Esophagus squamous epithelium (tissue), 5 donors: ENCODE data around the gene PJVK. TPM values are rescaled to one million over a fixed set of nuclear protein-coding genes. Genes with fewer than 3 reads are reported as not detected.

Experiments used
- DNase-seq: peaks from one replicate; lab custom pipeline; 2025; lab: John Stamatoyannopoulos, UW
- H3K27ac ChIP-seq, 4 donors: fragments of 200-600 bp; sonication (generic); one replicate each; pipeline ENCODE4 v1.5.1; 2016 to 2019; ENCODE audit warnings: mild to moderate bottlenecking in 1 of 4
- H3K27me3 ChIP-seq, 4 donors: fragments of 200-600 bp; sonication (generic); 1 replicate in 3 of 4; 2 replicates in 1 of 4; pipeline versions ENCODE4 v1.5.1 to v1.6.0; 2017 to 2021; ENCODE audit warnings: antibody characterized with exemption in 1 of 4
- H3K36me3 ChIP-seq, 3 donors: fragments of 200-600 bp; sonication (generic); one replicate each; pipeline ENCODE4 v1.5.1; 2016 to 2019
- H3K4me1 ChIP-seq, 3 donors: fragments of 200-600 bp; sonication (generic); one replicate each; pipeline ENCODE4 v1.5.1; 2017 to 2019
- H3K4me3 ChIP-seq, 4 donors: fragments of 200-600 bp; sonication (generic); 1 replicate in 3 of 4; 2 replicates in 1 of 4; pipeline ENCODE4 v1.5.1; 2016 to 2019; ENCODE audit warnings: mild to moderate bottlenecking in 2 of 4, moderate library complexity in 1 of 4
- H3K9me3 ChIP-seq, 3 donors: fragments of 200-600 bp; sonication (generic); one replicate each; pipeline ENCODE4 v1.5.1; 2016 to 2019
- CTCF ChIP-seq, 6 experiments: fragments of 450-650 bp in 4 of 6; fragments of 200-600 bp in 2 of 6; sonication (generic) in 2 of 6; IDR thresholded peaks; one replicate each; pipeline ENCODE4 v1.5.1; 2016 to 2019; ENCODE audit warnings: antibody characterized with exemption in 6 of 6, mild to moderate bottlenecking in 4 of 6, moderate library complexity in 4 of 6
- POLR2A ChIP-seq, 4 donors: fragments of 450-650 bp; IDR thresholded peaks; one replicate each; pipeline ENCODE4 v1.6.1; 2017; ENCODE audit warnings: antibody characterized with exemption in 4 of 4, mild to moderate bottlenecking in 4 of 4, moderate library complexity in 3 of 4
- WGBS, 2 donors: methylation state at CpG; one replicate each; pipeline ENCODE4 v1.1.5; 2018; 5-methylcytosine and 5-hydroxymethylcytosine counted together
- intact Hi-C: fragments of 100-400 bp; cut with DNase I; formaldehyde crosslinking; loops from one replicate; pipeline ENCODE4 v1.15.0; 2022
- total RNA-seq, 4 donors: library from RNA; depleted of rRNA; stranded (reverse); fragments of >200 nt; gene quantifications; one replicate each; pipeline ENCODE4 v1.1.0, GENCODE V29; 2016
- donor health status: DM: yes; HTN: yes; CAD: no.

PJVK gene
- total RNA-seq, 4 donors from 2014 or later = 0.35 to 3.4 (median 1.1) TPM; not detected in 1

- peaks cover 12 to 62% (median 39%) of the 10 kb centered on the region in 3 donors for H3K4me1 ChIP-seq
- H3K36me3 ChIP-seq = no peaks in the 10 kb centered on the region
- H3K27me3 ChIP-seq = no peaks in the 10 kb centered on the region
- intact Hi-C loops = no loop called here
- no peak for DNase-seq
- peak overlapping the region; percentile 88 to 97 (median 94) for H3K27ac ChIP-seq
- H3K4me3 ChIP-seq = peak overlapping the region; percentile 44 to 83 (median 69)
- WGBS, 2 donors = 27 to 53% methylated on average over 4 of the region's 4 CpGs
- TF ChIP-seq POLR2A (IDR thresholded peaks at IDR 0.05) = no peak
- no peak for TF ChIP-seq CTCF (IDR thresholded peaks at IDR 0.05)
- no peaks in the 10 kb centered on the region for H3K9me3 ChIP-seq
These were observed 28.1 kb downstream of the PJVK start for GRCh38 chr2:178479275-178479616.

GRCh38 chr2:178479758-178480226, 28.6 kb downstream of the PJVK start:
- Histone ChIP-seq H3K27ac (peak overlapping the region; percentile 88 to 97 (median 94)), H3K4me1 (peaks cover 12 to 64% (median 43%) of the 10 kb centered on the region in 3 donors), H3K36me3 (no peaks in the 10 kb centered on the region), H3K27me3 (no peaks in the 10 kb centered on the region), H3K9me3 (no peaks in the 10 kb centered on the region), H3K4me3 (peak overlapping the region; percentile 66 to 83 (median 82))
- 15 to 27% methylated on average over 14 to 19 of the region's 19 CpGs for WGBS, 2 donors
- no peak for TF ChIP-seq POLR2A (IDR thresholded peaks at IDR 0.05)
- no peak for TF ChIP-seq CTCF (IDR thresholded peaks at IDR 0.05)
- no peak for DNase-seq
- intact Hi-C loops = no loop called here

GRCh38 chr2:178480227-178481181, 29.3 kb downstream of the PJVK start, which contains the start of gene PLEKHA3:
Gene PLEKHA3, plus strand, starts transcription at chr2:178480457. Its CDS starts 413 bp downstream, at chr2:178480870.
- H3K27me3 ChIP-seq = no peaks in the 10 kb centered on the region
- TF ChIP-seq POLR2A (IDR thresholded peaks at IDR 0.05) (peak in 3 of 4 donors; percentile 76 to 88 (median 86)), CTCF (IDR thresholded peaks at IDR 0.05) (peak in 1 of 6 experiments; percentile 10)
- H3K4me3 ChIP-seq = peak within 1 kb of the TSS; percentile 79 to 83 (median 82)
- intact Hi-C loops = no loop called here
- peak within 1 kb of the TSS; percentile 88 to 97 (median 94) for H3K27ac ChIP-seq
- 0% methylated on average over 6 to 12 of the region's 92 CpGs for WGBS, 2 donors
- H3K36me3 ChIP-seq = no peaks in the 10 kb centered on the region
- peaks cover 12 to 70% (median 43%) of the 10 kb centered on the region in 3 donors for H3K4me1 ChIP-seq
- no peaks in the 10 kb centered on the region for H3K9me3 ChIP-seq
- peak; percentile 55 for DNase-seq

GRCh38 chr2:178482437-178482836, 31.3 kb downstream of the PJVK start:
- no peak overlapping the region for H3K27ac ChIP-seq
- WGBS, 2 donors = 82 to 83% methylated on average over 4 of the region's 4 CpGs
- peaks cover 12 to 64% (median 41%) of the 10 kb centered on the region in 3 donors for H3K4me1 ChIP-seq
- H3K4me3 ChIP-seq = no peak overlapping the region
- H3K36me3 ChIP-seq = peaks cover 0 to 16% (median 0%) of the 10 kb centered on the region in 3 donors
- intact Hi-C loops = no loop called here
- H3K9me3 ChIP-seq = no peaks in the 10 kb centered on the region
- no peaks in the 10 kb centered on the region for H3K27me3 ChIP-seq
- no peak for TF ChIP-seq POLR2A (IDR thresholded peaks at IDR 0.05)
- TF ChIP-seq CTCF (IDR thresholded peaks at IDR 0.05) = no peak
- no peak for DNase-seq
